ENCODE measurements around the gene COL9A1. TPM values are rescaled to one million over a fixed set of nuclear protein-coding genes. Genes with fewer than 3 reads are reported as not detected.

Gene COL9A1
- polyA plus RNA-seq, 3 donors = not detected

- H3K4me2 ChIP-seq (replicated peaks; ENCODE audit: extremely low read depth, low read length, poor library complexity, severe bottlenecking) = no peak overlapping the region
- no peak overlapping the region for H3K9ac ChIP-seq (ENCODE audit: insufficient read depth, low read length, poor library complexity, severe bottlenecking)
- H3K27me3 Mint-ChIP-seq (ENCODE audit: low read depth in 3 of 3) = peaks cover 0 to 3% (median 0%) of the 10 kb centered on the region in 3 donors
- no peaks in the 10 kb centered on the region for H3K9me3 Mint-ChIP-seq
- WGBS (ENCODE audit: insufficient coverage) = 77% methylated on average over 8 of the region's 8 CpGs
- no peaks in the 10 kb centered on the region for H4K20me1 ChIP-seq (ENCODE audit: insufficient read depth, low read length)
- no peaks in the 10 kb centered on the region for H3K27me3 ChIP-seq (ENCODE audit: control insufficient read depth in 2 of 2, insufficient read depth in 2 of 2, low read length in 2 of 2)
- H3K36me3 ChIP-seq (replicated peaks in 1 of 2; ENCODE audit: control insufficient read depth in 1 of 2, insufficient read depth in 2 of 2, low read length in 2 of 2) = no peaks in the 10 kb centered on the region
- H3K4me3 Mint-ChIP-seq = no peak overlapping the region
- H3K4me3 ChIP-seq (replicated peaks in 1 of 3; ENCODE audit: low read depth in 2 of 3, low read length in 3 of 3) = no peak overlapping the region
- H3K4me1 Mint-ChIP-seq = no peaks in the 10 kb centered on the region
- H3K9me3 ChIP-seq (replicated peaks in 1 of 2; ENCODE audit: control insufficient read depth in 1 of 2, insufficient read depth in 1 of 2, low read length in 2 of 2) = no peaks in the 10 kb centered on the region
- no peaks in the 10 kb centered on the region for H3K36me3 Mint-ChIP-seq
- H3K27ac Mint-ChIP-seq = no peak overlapping the region
- TF ChIP-seq CTCF (IDR thresholded peaks at IDR 0.05) = no peak
- H3K27ac ChIP-seq (ENCODE audit: low read depth in 1 of 2, low read length in 2 of 2) = no peak overlapping the region
- no peaks in the 10 kb centered on the region for H3K79me2 ChIP-seq (ENCODE audit: insufficient read depth, low read length)
- no peak overlapping the region for H2AFZ ChIP-seq (ENCODE audit: insufficient read depth, low read depth, low read length, poor library complexity, severe bottlenecking)
- intact Hi-C loops (cut with micrococcal nuclease) = no loop called here
- DNase-seq = no peak
- H3K4me1 ChIP-seq (ENCODE audit: control insufficient read depth in 1 of 2, insufficient read depth in 2 of 2, low read length in 2 of 2) = no peaks in the 10 kb centered on the region
Observed at GRCh38 chr6:70216767-70217166, 86.1 kb downstream of the COL9A1 start.

GRCh38 chr6:70215460-70216108 lies 87.3 kb downstream of the COL9A1 start:
- Histone ChIP-seq H3K9me3 (replicated peaks in 1 of 2; ENCODE audit: control insufficient read depth in 1 of 2, insufficient read depth in 1 of 2, low read length in 2 of 2) (no peaks in the 10 kb centered on the region), H3K4me3 (replicated peaks in 1 of 3; ENCODE audit: low read depth in 2 of 3, low read length in 3 of 3) (no peak overlapping the region), H3K9ac (ENCODE audit: insufficient read depth, low read length, poor library complexity, severe bottlenecking) (no peak overlapping the region), H3K36me3 (replicated peaks in 1 of 2; ENCODE audit: control insufficient read depth in 1 of 2, insufficient read depth in 2 of 2, low read length in 2 of 2) (no peaks in the 10 kb centered on the region), H3K4me2 (replicated peaks; ENCODE audit: extremely low read depth, low read length, poor library complexity, severe bottlenecking) (no peak overlapping the region), H2AFZ (ENCODE audit: insufficient read depth, low read depth, low read length, poor library complexity, severe bottlenecking) (no peak overlapping the region), H3K79me2 (ENCODE audit: insufficient read depth, low read length) (no peaks in the 10 kb centered on the region), H4K20me1 (ENCODE audit: insufficient read depth, low read length) (no peaks in the 10 kb centered on the region), H3K4me1 (ENCODE audit: control insufficient read depth in 1 of 2, insufficient read depth in 2 of 2, low read length in 2 of 2) (no peaks in the 10 kb centered on the region), H3K27ac (ENCODE audit: low read depth in 1 of 2, low read length in 2 of 2) (no peak overlapping the region), H3K27me3 (ENCODE audit: control insufficient read depth in 2 of 2, insufficient read depth in 2 of 2, low read length in 2 of 2) (no peaks in the 10 kb centered on the region)
- Mint-ChIP-seq H3K9me3 (no peaks in the 10 kb centered on the region), H3K27me3 (ENCODE audit: low read depth in 3 of 3) (peaks cover 0 to 3% (median 0%) of the 10 kb centered on the region in 3 donors), H3K36me3 (no peaks in the 10 kb centered on the region), H3K4me1 (no peaks in the 10 kb centered on the region), H3K27ac (no peak overlapping the region), H3K4me3 (no peak overlapping the region)
- no peak for TF ChIP-seq CTCF (IDR thresholded peaks at IDR 0.05)
- intact Hi-C loops (cut with micrococcal nuclease) = no loop called here
- no peak for DNase-seq
- WGBS (ENCODE audit: insufficient coverage) = 100% methylated on average over 1 of the region's 4 CpGs

All from CD14-positive monocyte (primary cell).